Motor neuron (in vitro differentiated cells): ENCODE measurements around the gene ADRB1. TPM values are rescaled to one million over a fixed set of nuclear protein-coding genes. Genes with fewer than 3 reads are reported as not detected.

ENCODE experiments used
- ATAC-seq, 8 experiments: fragments of 200-7000 bp; cut with Tn5 transposase; replicated peaks in 6 of 8; 2 replicates each; pipeline ENCODE4 v1.8.0; 2021; ENCODE audit warnings: mild to moderate bottlenecking in 8 of 8, moderate library complexity in 8 of 8
- H3K27ac ChIP-seq, 2 donors: fragments of 250-450 bp; sonication (Bioruptor Pico); 2 replicates each; pipeline ENCODE4 v1.9.0; 2021; ENCODE audit warnings: antibody characterized with exemption in 2 of 2, mild to moderate bottlenecking in 2 of 2, moderate library complexity in 1 of 2
- H3K4me1 ChIP-seq, 2 donors: fragments of 250-450 bp; sonication (Bioruptor Pico); replicated peaks in 1 of 2; 2 replicates each; pipeline ENCODE4 v1.6.1; 2021; ENCODE audit warnings: antibody characterized with exemption in 2 of 2, mild to moderate bottlenecking in 2 of 2, moderate library complexity in 1 of 2
- H3K4me3 ChIP-seq, 5 donors: fragments of 250-450 bp; sonication (Bioruptor Pico); 2 replicates each; pipeline ENCODE4 v1.9.0; 2021; ENCODE audit warnings: antibody characterized with exemption in 5 of 5, mild to moderate bottlenecking in 5 of 5, moderate library complexity in 4 of 5
- WGBS, 10 experiments: fragments of 450-650 bp; shearing (Covaris generic); methylation state at CpG; one replicate each; pipeline ENCODE4 v1.0.0; 2022; 5-methylcytosine and 5-hydroxymethylcytosine counted together
- in situ Hi-C, 9 experiments: fragments of 400-800 bp; cut with MboI; loops; one replicate each; pipeline ENCODE4 v1.15.0; 2021; ENCODE audit warnings: low sequenced_read_pairs in 9 of 9, low pct_unique_long_range_greater_than_20kb in 2 of 9; ENCODE audit not compliant: unreplicated experiment in 9 of 9
- total RNA-seq, 8 experiments: library from RNA; unstranded; fragments of 300-600 nt; gene quantifications; 2 replicates each; pipeline versions ENCODE4 v1.2.3 to v1.2.4, GENCODE V29; 2022

ADRB1 gene
- total RNA-seq, 8 experiments from 2014 or later = 0.05 to 0.47 (median 0.22) TPM; not detected in 1

- in situ Hi-C loops = no loop called here
- H3K4me1 ChIP-seq = peaks cover 0 to 5% of the 10 kb centered on the region in 2 donors
- ATAC-seq = no peak
- WGBS, 10 experiments = 0 to 90% (median 50%) methylated on average over 2 to 7 of the region's 7 CpGs; no CpG with 5 or more reads in 1 of the 10 experiments
- H3K27ac ChIP-seq = no peak overlapping the region
- H3K4me3 ChIP-seq = no peak overlapping the region
Observed at GRCh38 chr10:114046087-114046458, 2.4 kb downstream of the ADRB1 start.

- no peak for ATAC-seq
- Histone ChIP-seq H3K4me3 (no peak overlapping the region), H3K4me1 (peaks cover 0 to 5% of the 10 kb centered on the region in 2 donors), H3K27ac (no peak overlapping the region)
- in situ Hi-C loops = no loop called here
- 0 to 86% (median 59%) methylated on average over 1 to 3 of the region's 3 CpGs; no CpG with 5 or more reads in 1 of the 10 experiments for WGBS, 10 experiments
Observed at GRCh38 chr10:114048472-114048871, 4.8 kb downstream of the ADRB1 start.

- in situ Hi-C loops = no loop called here
- no peak for ATAC-seq
- Histone ChIP-seq H3K4me3 (no peak overlapping the region), H3K4me1 (no peaks in the 10 kb centered on the region), H3K27ac (no peak overlapping the region)
- 68 to 100% (median 88%) methylated on average over 1 to 3 of the region's 3 CpGs for WGBS, 10 experiments
Observed at GRCh38 chr10:114051714-114052113, 8.0 kb downstream of the ADRB1 start.

GRCh38 chr10:114052255-114052654 lies 8.6 kb downstream of the ADRB1 start:
- no peak for ATAC-seq
- 0 to 100% (median 38%) methylated on average over 1 of the region's 1 CpG; no CpG with 5 or more reads in 2 of the 10 experiments for WGBS, 10 experiments
- Histone ChIP-seq H3K4me3 (no peak overlapping the region), H3K4me1 (no peaks in the 10 kb centered on the region), H3K27ac (no peak overlapping the region)
- in situ Hi-C loops = no loop called here

GRCh38 chr10:114053946-114054345 lies 10.3 kb downstream of the ADRB1 start:
- WGBS, 10 experiments = 11 to 93% (median 60%) methylated on average over 1 to 4 of the region's 4 CpGs; no CpG with 5 or more reads in 3 of the 10 experiments
- Histone ChIP-seq H3K4me3 (no peak overlapping the region), H3K27ac (no peak overlapping the region), H3K4me1 (no peaks in the 10 kb centered on the region)
- ATAC-seq = no peak
- in situ Hi-C loops = no loop called here

GRCh38 chr10:114057855-114058254 lies 14.2 kb downstream of the ADRB1 start:
- no peak for ATAC-seq
- in situ Hi-C loops = no loop called here
- Histone ChIP-seq H3K4me3 (no peak overlapping the region), H3K27ac (no peak overlapping the region), H3K4me1 (no peaks in the 10 kb centered on the region)
- WGBS, 10 experiments = 33 to 100% (median 100%) methylated on average over 1 to 2 of the region's 2 CpGs; no CpG with 5 or more reads in 2 of the 10 experiments

GRCh38 chr10:114058297-114058696 lies 14.6 kb downstream of the ADRB1 start:
- no peak for ATAC-seq
- in situ Hi-C loops = no loop called here
- WGBS, 10 experiments = 60 to 100% (median 100%) methylated on average over 1 of the region's 1 CpG; no CpG with 5 or more reads in 3 of the 10 experiments
- no peak overlapping the region for H3K4me3 ChIP-seq
- no peak overlapping the region for H3K27ac ChIP-seq
- no peaks in the 10 kb centered on the region for H3K4me1 ChIP-seq

- Histone ChIP-seq H3K4me3 (no peak overlapping the region), H3K27ac (no peak overlapping the region), H3K4me1 (peaks cover 0 to 3% of the 10 kb centered on the region in 2 donors)
- in situ Hi-C loops = no loop called here
- ATAC-seq = no peak
Observed at GRCh38 chr10:114059561-114059960, 15.9 kb downstream of the ADRB1 start.

- 17 to 100% (median 95%) methylated on average over 1 to 2 of the region's 2 CpGs; no CpG with 5 or more reads in 1 of the 10 experiments for WGBS, 10 experiments
- Histone ChIP-seq H3K4me3 (no peak overlapping the region), H3K27ac (no peak overlapping the region), H3K4me1 (peaks cover 6 to 7% of the 10 kb centered on the region in 2 donors)
- no peak for ATAC-seq
- in situ Hi-C loops = no loop called here
Observed at GRCh38 chr10:114060456-114060855, 16.8 kb downstream of the ADRB1 start.

GRCh38 chr10:114061148-114061547 lies 17.5 kb downstream of the ADRB1 start:
- WGBS, 10 experiments = 54 to 100% (median 67%) methylated on average over 1 to 6 of the region's 6 CpGs; no CpG with 5 or more reads in 2 of the 10 experiments
- no peak overlapping the region for H3K4me3 ChIP-seq
- in situ Hi-C loops = no loop called here
- no peak overlapping the region for H3K27ac ChIP-seq
- no peak for ATAC-seq
- H3K4me1 ChIP-seq = peaks cover 6 to 7% of the 10 kb centered on the region in 2 donors

- in situ Hi-C loops = no loop called here
- no peak overlapping the region for H3K27ac ChIP-seq
- WGBS, 10 experiments = 67 to 100% (median 85%) methylated on average over 1 to 9 of the region's 9 CpGs
- no peak overlapping the region for H3K4me3 ChIP-seq
- peaks cover 10 to 12% of the 10 kb centered on the region in 2 donors for H3K4me1 ChIP-seq
- ATAC-seq = no peak
Observed at GRCh38 chr10:114061789-114062188, 18.1 kb downstream of the ADRB1 start.

- ATAC-seq = peak in 5 of 8 experiments; percentile 21 to 58 (median 54)
- WGBS, 10 experiments = 49 to 100% (median 72%) methylated on average over 1 to 5 of the region's 6 CpGs
- in situ Hi-C loops = no loop called here
- H3K27ac ChIP-seq = no peak overlapping the region
- peaks cover 15 to 17% of the 10 kb centered on the region in 2 donors for H3K4me1 ChIP-seq
- H3K4me3 ChIP-seq = no peak overlapping the region
Observed at GRCh38 chr10:114064151-114065048, 20.7 kb downstream of the ADRB1 start.

- in situ Hi-C loops = no loop called here
- WGBS, 10 experiments = 51 to 100% (median 95%) methylated on average over 1 to 3 of the region's 3 CpGs; no CpG with 5 or more reads in 4 of the 10 experiments
Observed at GRCh38 chr10:114065049-114065435, 21.4 kb downstream of the ADRB1 start.

More at GRCh38 chr10:114065049-114065435, 21.4 kb downstream of the ADRB1 start:
- no peak for ATAC-seq
- H3K4me3 ChIP-seq = no peak overlapping the region
- no peak overlapping the region for H3K27ac ChIP-seq
- peaks cover 15 to 17% of the 10 kb centered on the region in 2 donors for H3K4me1 ChIP-seq
